ENCODE measurements around the gene FGFBP1. TPM values are rescaled to one million over a fixed set of nuclear protein-coding genes. Genes with fewer than 3 reads are reported as not detected.

FGFBP1 gene
- total and polyA plus RNA-seq, 2 donors (not counting 1 experiment from before 2014, with no cell fraction given), result not detected

GRCh38 chr4:15961781-15962510, 23.4 kb upstream of the FGFBP1 start:
- 87% methylated on average over 9 of the region's 16 CpGs for WGBS (ENCODE audit: insufficient coverage)
- H3K9me3 ChIP-seq (ENCODE audit: control extremely low read depth in 1 of 3, control insufficient read depth in 2 of 3, insufficient read depth in 1 of 3, low read length in 2 of 3), result peaks cover 0 to 6% (median 0%) of the 10 kb centered on the region in 3 donors
- no peaks in the 10 kb centered on the region for H3K36me3 ChIP-seq (replicated peaks in 1 of 2; ENCODE audit: control extremely low read depth in 1 of 2, control insufficient read depth in 1 of 2, extremely low read depth in 1 of 2, insufficient read depth in 2 of 2, low read length in 1 of 2)
- Mint-ChIP-seq H3K4me3 (no peak overlapping the region), H3K27me3 (peaks cover 12% of the 10 kb centered on the region), H3K9me3 (ENCODE audit: insufficient read depth) (peaks cover 6% of the 10 kb centered on the region), H3K27ac (no peak overlapping the region), H3K4me1 (peaks cover 13% of the 10 kb centered on the region)
- no peaks in the 10 kb centered on the region for H4K20me1 ChIP-seq (ENCODE audit: control insufficient read depth, insufficient read depth, low read length, poor library complexity, severe bottlenecking)
- ChIA-PET CTCF (interaction anchor here (1.4 kb wide), 1 partner anchor 156 kb away, joined by 3 read pairs; no protein-coding TSS in a partner anchor), POLR2A (interaction anchor here (0.6 kb wide), 1 partner anchor 259 kb away, joined by 4 read pairs; the partner anchor contains the start of gene BST1)
- H3K27me3 ChIP-seq (replicated peaks in 1 of 4; ENCODE audit: control extremely low read depth in 1 of 4, control insufficient read depth in 3 of 4, insufficient read depth in 4 of 4, low read length in 3 of 4), result no peaks in the 10 kb centered on the region
- intact Hi-C loops (cut with micrococcal nuclease), result no loop called here
- DNase-seq, result no peak
- TF ChIP-seq CTCF (IDR thresholded peaks at IDR 0.05), result no peak
- no peak for TF ChIP-seq EZH2 (IDR thresholded peaks at IDR 0.05; ENCODE audit: borderline replicate concordance, insufficient read depth, low read depth, low read length, poor library complexity, severe bottlenecking)
- H2AFZ ChIP-seq (ENCODE audit: insufficient read depth, low read depth, low read length, poor library complexity, severe bottlenecking), result no peak overlapping the region
- H3K79me2 ChIP-seq (ENCODE audit: control insufficient read depth, insufficient read depth, low read length), result no peaks in the 10 kb centered on the region
- H3K27ac ChIP-seq (ENCODE audit: low read length in 2 of 2), result no peak overlapping the region
- no peak overlapping the region for H3K4me3 ChIP-seq (ENCODE audit: control extremely low read depth in 1 of 5, extremely low read depth in 1 of 5, insufficient read depth in 1 of 5, low read depth in 2 of 5, low read length in 4 of 5)
- H3K4me2 ChIP-seq (replicated peaks; ENCODE audit: low read depth, low read length, poor library complexity, severe bottlenecking), result no peak overlapping the region
- H3K9ac ChIP-seq (ENCODE audit: low read length), result no peak overlapping the region
- peaks cover 6 to 9% of the 10 kb centered on the region in 2 donors for H3K4me1 ChIP-seq (ENCODE audit: control insufficient read depth in 2 of 2, insufficient read depth in 2 of 2, low read length in 2 of 2)
- no peak for ATAC-seq (ENCODE audit: low read depth)

DNA sequence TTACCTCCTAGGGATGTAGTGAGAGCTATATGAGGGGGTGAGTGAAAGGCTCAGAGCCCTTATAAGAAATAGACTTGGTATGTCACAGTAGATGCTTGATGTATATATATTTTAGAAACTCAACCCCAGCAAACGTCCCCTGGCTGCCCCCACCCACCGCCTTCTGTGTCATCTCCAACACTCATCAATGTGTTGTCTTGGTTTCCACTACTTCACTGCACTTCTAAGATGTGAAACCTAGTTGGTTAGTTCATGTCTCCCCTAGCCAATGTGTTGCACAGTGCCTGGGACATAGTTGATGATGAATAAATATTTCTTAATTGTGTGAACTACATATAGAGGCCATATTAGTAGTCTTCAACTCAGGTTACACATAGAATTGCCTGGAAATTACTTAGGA, 20.0 kb upstream of the FGFBP1 start:
- H3K27me3 Mint-ChIP-seq, result peaks cover 6% of the 10 kb centered on the region
- Histone ChIP-seq H2AFZ (ENCODE audit: insufficient read depth, low read depth, low read length, poor library complexity, severe bottlenecking) (no peak overlapping the region), H4K20me1 (ENCODE audit: control insufficient read depth, insufficient read depth, low read length, poor library complexity, severe bottlenecking) (no peaks in the 10 kb centered on the region), H3K36me3 (replicated peaks in 1 of 2; ENCODE audit: control extremely low read depth in 1 of 2, control insufficient read depth in 1 of 2, extremely low read depth in 1 of 2, insufficient read depth in 2 of 2, low read length in 1 of 2) (no peaks in the 10 kb centered on the region), H3K79me2 (ENCODE audit: control insufficient read depth, insufficient read depth, low read length) (no peaks in the 10 kb centered on the region), H3K9ac (ENCODE audit: low read length) (no peak overlapping the region), H3K4me2 (replicated peaks; ENCODE audit: low read depth, low read length, poor library complexity, severe bottlenecking) (no peak overlapping the region), H3K9me3 (ENCODE audit: control extremely low read depth in 1 of 3, control insufficient read depth in 2 of 3, insufficient read depth in 1 of 3, low read length in 2 of 3) (peaks cover 0 to 7% (median 2%) of the 10 kb centered on the region in 3 donors), H3K4me1 (ENCODE audit: control insufficient read depth in 2 of 2, insufficient read depth in 2 of 2, low read length in 2 of 2) (peaks cover 6 to 8% of the 10 kb centered on the region in 2 donors), H3K27ac (ENCODE audit: low read length in 2 of 2) (no peak overlapping the region), H3K4me3 (ENCODE audit: control extremely low read depth in 1 of 5, extremely low read depth in 1 of 5, insufficient read depth in 1 of 5, low read depth in 2 of 5, low read length in 4 of 5) (no peak overlapping the region), H3K27me3 (replicated peaks in 1 of 4; ENCODE audit: control extremely low read depth in 1 of 4, control insufficient read depth in 3 of 4, insufficient read depth in 4 of 4, low read length in 3 of 4) (no peaks in the 10 kb centered on the region)
- no peak for TF ChIP-seq CTCF (IDR thresholded peaks at IDR 0.05)
- no peak for TF ChIP-seq EZH2 (IDR thresholded peaks at IDR 0.05; ENCODE audit: borderline replicate concordance, insufficient read depth, low read depth, low read length, poor library complexity, severe bottlenecking)
- H3K4me1 Mint-ChIP-seq, result peaks cover 14% of the 10 kb centered on the region
- no peak overlapping the region for H3K4me3 Mint-ChIP-seq
- ATAC-seq (ENCODE audit: low read depth), result no peak
- DNase-seq, result no peak
- CTCF ChIA-PET, result interaction anchor here (1.1 kb wide), 1 partner anchor 76 kb away, joined by 3 read pairs; no protein-coding TSS in a partner anchor
- no CpG with 5 or more reads among the region's 2 CpGs for WGBS (ENCODE audit: insufficient coverage)
- POLR2A ChIA-PET, result no interaction called here
- intact Hi-C loops (cut with micrococcal nuclease), result loop anchor here (5.0 kb wide), 1 partner anchor 726 kb away; no protein-coding TSS in a partner anchor
- no peak overlapping the region for H3K27ac Mint-ChIP-seq
- H3K9me3 Mint-ChIP-seq (ENCODE audit: insufficient read depth), result peaks cover 2% of the 10 kb centered on the region
